ENCODE results near the gene MPC1.

The MPC1 gene

DNA sequence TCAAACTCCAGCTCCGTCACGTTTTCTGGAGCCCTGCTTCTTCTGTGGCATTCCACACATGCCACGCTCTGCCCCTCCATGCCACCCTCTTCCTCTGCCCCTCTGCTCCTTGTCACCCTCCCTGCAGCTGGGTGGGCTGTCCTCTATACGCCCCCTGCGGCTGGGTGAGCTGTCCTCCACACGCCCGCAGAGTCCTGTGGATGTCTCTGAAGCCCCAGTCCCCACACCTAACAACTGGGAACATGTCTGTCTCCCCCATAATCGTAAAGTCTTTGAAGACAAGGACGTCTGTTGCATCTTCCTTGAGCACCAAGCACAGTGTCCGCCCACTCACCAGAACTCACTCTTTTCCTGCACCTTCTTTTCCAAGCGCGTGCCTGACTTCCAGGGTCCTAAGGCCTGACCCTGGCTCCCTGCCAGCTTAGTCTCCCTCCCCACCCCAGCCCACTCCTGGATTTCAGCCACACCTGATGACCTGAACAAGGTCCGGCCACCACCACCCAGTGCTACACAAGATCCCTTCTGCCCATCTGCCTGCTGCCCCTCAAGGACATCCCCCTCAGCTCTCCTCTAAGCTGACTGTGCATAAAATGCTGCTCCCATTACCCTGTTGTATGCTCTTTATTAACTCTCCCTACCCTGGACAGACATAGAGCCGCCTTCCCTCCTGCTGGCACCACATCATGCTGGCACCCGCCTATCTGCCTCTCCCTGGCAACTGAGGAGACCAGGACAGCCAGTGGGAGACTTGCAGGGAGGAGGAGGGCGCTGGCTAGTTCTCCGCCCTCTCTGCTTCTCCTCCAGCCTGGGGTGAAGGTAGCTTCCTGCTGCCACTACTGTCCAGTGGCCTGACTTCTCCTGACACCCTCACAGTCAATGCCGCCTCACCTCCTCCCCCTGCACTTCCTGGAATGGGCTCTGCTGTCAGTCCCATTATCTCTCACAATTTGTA, 63.8 kb downstream of the MPC1 start:
- TF ChIP-seq, protein P1, sequence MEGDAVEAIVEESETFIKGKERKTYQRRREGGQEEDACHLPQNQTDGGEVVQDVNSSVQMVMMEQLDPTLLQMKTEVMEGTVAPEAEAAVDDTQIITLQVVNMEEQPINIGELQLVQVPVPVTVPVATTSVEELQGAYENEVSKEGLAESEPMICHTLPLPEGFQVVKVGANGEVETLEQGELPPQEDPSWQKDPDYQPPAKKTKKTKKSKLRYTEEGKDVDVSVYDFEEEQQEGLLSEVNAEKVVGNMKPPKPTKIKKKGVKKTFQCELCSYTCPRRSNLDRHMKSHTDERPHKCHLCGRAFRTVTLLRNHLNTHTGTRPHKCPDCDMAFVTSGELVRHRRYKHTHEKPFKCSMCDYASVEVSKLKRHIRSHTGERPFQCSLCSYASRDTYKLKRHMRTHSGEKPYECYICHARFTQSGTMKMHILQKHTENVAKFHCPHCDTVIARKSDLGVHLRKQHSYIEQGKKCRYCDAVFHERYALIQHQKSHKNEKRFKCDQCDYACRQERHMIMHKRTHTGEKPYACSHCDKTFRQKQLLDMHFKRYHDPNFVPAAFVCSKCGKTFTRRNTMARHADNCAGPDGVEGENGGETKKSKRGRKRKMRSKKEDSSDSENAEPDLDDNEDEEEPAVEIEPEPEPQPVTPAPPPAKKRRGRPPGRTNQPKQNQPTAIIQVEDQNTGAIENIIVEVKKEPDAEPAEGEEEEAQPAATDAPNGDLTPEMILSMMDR (IDR thresholded peaks at IDR 0.05; ENCODE audit: low read depth, low read length): no peak
- H3K4me3 ChIP-seq (replicated peaks in 1 of 2; ENCODE audit: low read depth in 2 of 2, low read length in 2 of 2): no peak overlapping the region
- no peak for DNase-seq (ENCODE audit: low read depth in 2 of 2)

DNA sequence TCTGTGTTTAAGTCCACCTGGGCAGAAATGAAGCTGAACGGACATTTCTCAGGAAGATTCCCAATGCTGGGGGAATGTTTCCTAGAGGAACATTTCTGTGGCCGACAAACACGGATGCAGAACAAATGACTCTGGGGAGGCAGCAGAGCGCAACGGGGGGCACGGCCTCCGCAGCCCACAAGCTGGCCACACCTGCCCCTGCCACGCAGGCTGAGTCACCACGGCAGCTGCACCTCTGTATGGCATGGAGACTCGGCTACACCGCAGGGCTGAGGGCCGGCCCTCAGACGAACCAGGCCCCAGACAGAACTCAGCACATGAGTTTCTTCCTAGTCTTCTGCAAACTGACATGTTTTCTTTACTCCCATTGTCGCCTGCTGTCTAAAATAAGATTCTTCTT, 64.5 kb downstream of the MPC1 start:
- TF ChIP-seq, protein P1 (IDR thresholded peaks at IDR 0.05; ENCODE audit: low read depth, low read length): no peak
- no peak overlapping the region for H3K4me3 ChIP-seq (replicated peaks in 1 of 2; ENCODE audit: low read depth in 2 of 2, low read length in 2 of 2)
- no peak for DNase-seq (ENCODE audit: low read depth in 2 of 2)

- DNase-seq (ENCODE audit: low read depth in 2 of 2): no peak
- no peak overlapping the region for H3K4me3 ChIP-seq (replicated peaks in 1 of 2; ENCODE audit: low read depth in 2 of 2, low read length in 2 of 2)
- TF ChIP-seq, protein P1 (IDR thresholded peaks at IDR 0.05; ENCODE audit: low read depth, low read length): no peak
These were observed 65.2 kb downstream of the MPC1 start for GRCh38 chr6:166317261-166318212.

DNA sequence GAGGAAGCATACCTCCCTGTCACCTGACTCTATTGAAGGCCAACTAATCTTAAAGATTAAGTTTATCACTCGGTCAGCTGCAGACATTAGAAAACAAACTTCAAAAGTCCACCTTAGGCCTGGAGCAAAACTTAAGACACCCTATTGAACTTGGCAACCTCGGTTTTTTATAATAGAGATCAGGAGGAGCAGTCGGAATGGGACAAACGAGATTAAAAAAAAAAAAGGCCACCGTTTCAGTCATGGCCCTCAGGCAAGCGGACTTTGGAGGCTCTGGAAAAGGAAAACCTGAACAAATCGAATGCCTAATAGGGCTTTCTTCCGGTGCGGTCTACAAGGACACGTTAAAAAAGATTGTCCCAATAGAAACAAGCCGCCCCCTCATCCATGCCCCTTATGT, 67.3 kb downstream of the MPC1 start:
- DNase-seq (ENCODE audit: low read depth in 2 of 2): no peak
- TF ChIP-seq, protein P1 (IDR thresholded peaks at IDR 0.05; ENCODE audit: low read depth, low read length): no peak

More for the DNA sequence above, 67.3 kb downstream of the MPC1 start:
- H3K4me3 ChIP-seq (replicated peaks in 1 of 2; ENCODE audit: low read depth in 2 of 2, low read length in 2 of 2): no peak overlapping the region
